Measurements from ENCODE around the gene FEZF2. TPM values are rescaled to one million over a fixed set of nuclear protein-coding genes. Genes with fewer than 3 reads are reported as not detected.

Gene FEZF2
- total and polyA plus RNA-seq, 12 donors = not detected

DNA sequence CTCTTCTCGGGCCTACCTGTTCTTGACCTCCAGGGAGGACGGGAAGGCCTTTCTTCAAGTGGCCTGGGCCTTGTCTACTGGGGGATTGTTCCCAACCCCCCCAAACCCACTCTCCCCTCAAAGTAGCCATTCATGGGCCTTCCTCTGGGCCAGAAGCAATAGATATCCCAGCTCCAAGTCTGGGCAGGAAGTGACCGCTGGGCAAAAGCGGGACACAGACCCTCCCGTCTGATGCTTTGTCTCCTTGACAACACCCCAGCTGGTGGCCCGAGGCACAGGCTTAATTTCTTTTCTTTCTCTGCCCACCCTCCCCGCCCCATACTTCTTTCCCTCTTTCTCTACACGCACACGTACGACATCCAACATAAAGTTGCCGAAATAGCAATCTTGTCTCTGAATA is 41.4 kb upstream of the FEZF2 start:
- no peak overlapping the region for H3K4me3 ChIP-seq
- no peak for ATAC-seq
- TF ChIP-seq, protein P1, sequence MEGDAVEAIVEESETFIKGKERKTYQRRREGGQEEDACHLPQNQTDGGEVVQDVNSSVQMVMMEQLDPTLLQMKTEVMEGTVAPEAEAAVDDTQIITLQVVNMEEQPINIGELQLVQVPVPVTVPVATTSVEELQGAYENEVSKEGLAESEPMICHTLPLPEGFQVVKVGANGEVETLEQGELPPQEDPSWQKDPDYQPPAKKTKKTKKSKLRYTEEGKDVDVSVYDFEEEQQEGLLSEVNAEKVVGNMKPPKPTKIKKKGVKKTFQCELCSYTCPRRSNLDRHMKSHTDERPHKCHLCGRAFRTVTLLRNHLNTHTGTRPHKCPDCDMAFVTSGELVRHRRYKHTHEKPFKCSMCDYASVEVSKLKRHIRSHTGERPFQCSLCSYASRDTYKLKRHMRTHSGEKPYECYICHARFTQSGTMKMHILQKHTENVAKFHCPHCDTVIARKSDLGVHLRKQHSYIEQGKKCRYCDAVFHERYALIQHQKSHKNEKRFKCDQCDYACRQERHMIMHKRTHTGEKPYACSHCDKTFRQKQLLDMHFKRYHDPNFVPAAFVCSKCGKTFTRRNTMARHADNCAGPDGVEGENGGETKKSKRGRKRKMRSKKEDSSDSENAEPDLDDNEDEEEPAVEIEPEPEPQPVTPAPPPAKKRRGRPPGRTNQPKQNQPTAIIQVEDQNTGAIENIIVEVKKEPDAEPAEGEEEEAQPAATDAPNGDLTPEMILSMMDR (IDR thresholded peaks at IDR 0.05) = no peak
- 70 to 72% methylated on average over 11 of the region's 11 CpGs for WGBS, 2 donors
- intact Hi-C loops (cut with DNase I) = no loop called here
- no peaks in the 10 kb centered on the region for H3K9me3 ChIP-seq
- no peak overlapping the region for H3K27ac ChIP-seq
- H3K27me3 ChIP-seq = no peaks in the 10 kb centered on the region
- no peaks in the 10 kb centered on the region for H3K4me1 ChIP-seq
- H3K36me3 ChIP-seq = no peaks in the 10 kb centered on the region
- no peak for DNase-seq

- no peak overlapping the region for H3K4me3 ChIP-seq
- ATAC-seq = no peak
- TF ChIP-seq, protein P1 (IDR thresholded peaks at IDR 0.05) = no peak
Observed at GRCh38 chr3:62413687-62414086, 40.3 kb upstream of the FEZF2 start.

GRCh38 chr3:62406945-62407344 is 33.6 kb upstream of the FEZF2 start:
- peaks cover 0 to 7% (median 0%) of the 10 kb centered on the region in 7 donors for H3K27me3 ChIP-seq
- TF ChIP-seq, protein P1 (IDR thresholded peaks at IDR 0.05) = no peak
- no peak for DNase-seq
- H3K4me1 ChIP-seq = no peaks in the 10 kb centered on the region
- H3K36me3 ChIP-seq = no peaks in the 10 kb centered on the region
- intact Hi-C loops (cut with DNase I) = loop anchor here in 1 of 10 donors (5.0 kb wide), 1 partner anchor 890 kb away; no protein-coding TSS in a partner anchor
- no peaks in the 10 kb centered on the region for H3K9me3 ChIP-seq
- WGBS, 2 donors = 75 to 80% methylated on average over 2 of the region's 2 CpGs
- ATAC-seq = no peak
- H3K27ac ChIP-seq = no peak overlapping the region
- no peak overlapping the region for H3K4me3 ChIP-seq

More at GRCh38 chr3:62413687-62414086, 40.3 kb upstream of the FEZF2 start:
- DNase-seq = no peak
- H3K27me3 ChIP-seq = no peaks in the 10 kb centered on the region
- no peaks in the 10 kb centered on the region for H3K9me3 ChIP-seq
- no peak overlapping the region for H3K27ac ChIP-seq
- WGBS, 2 donors = 74 to 86% methylated on average over 2 of the region's 2 CpGs
- no peaks in the 10 kb centered on the region for H3K4me1 ChIP-seq
- H3K36me3 ChIP-seq = no peaks in the 10 kb centered on the region
- intact Hi-C loops (cut with DNase I) = no loop called here

GRCh38 chr3:62405566-62405965 is 32.2 kb upstream of the FEZF2 start:
- Histone ChIP-seq H3K27ac (no peak overlapping the region), H3K4me1 (no peaks in the 10 kb centered on the region), H3K9me3 (no peaks in the 10 kb centered on the region), H3K36me3 (no peaks in the 10 kb centered on the region), H3K4me3 (no peak overlapping the region), H3K27me3 (peaks cover 0 to 7% (median 0%) of the 10 kb centered on the region in 7 donors)
- WGBS, 2 donors = 86% methylated on average over 6 of the region's 6 CpGs
- ATAC-seq = no peak
- intact Hi-C loops (cut with DNase I) = loop anchor here in 1 of 10 donors (5.0 kb wide), 1 partner anchor 892 kb away; no protein-coding TSS in a partner anchor
- TF ChIP-seq, protein P1 (IDR thresholded peaks at IDR 0.05) = no peak
- DNase-seq = no peak

Measured in heart right ventricle (tissue), 16 donors.